Head of caudate nucleus (tissue), 42 donors: ENCODE results near the gene LDLRAD3.

Source experiments
- DNase-seq, 42 donors: peaks; one replicate each; pipeline versions ENCODE4 v3.0.0 to v3.0.0-alpha.2; 2020 to 2021; ENCODE audit warnings: mixed read lengths in 7 of 42
- intact Hi-C: fragments of 100-400 bp; cut with DNase I; formaldehyde crosslinking; loops from one replicate; pipeline ENCODE4 v1.15.0; 2022

Gene LDLRAD3

GRCh38 chr11:36077886-36078685 lies 134.2 kb downstream of the LDLRAD3 start:
- intact Hi-C loops, result no loop called here
- DNase-seq, result peak in 1 of 42 donors; percentile 27

GRCh38 chr11:36078686-36079055 lies 134.8 kb downstream of the LDLRAD3 start:
- peak in 1 of 42 donors; percentile 16 for DNase-seq
- intact Hi-C loops, result no loop called here

- peak in 1 of 42 donors; percentile 20 for DNase-seq
These were observed 136.2 kb downstream of the LDLRAD3 start for GRCh38 chr11:36079878-36080675.

GRCh38 chr11:36081274-36081945 lies 137.5 kb downstream of the LDLRAD3 start:
- DNase-seq, result peak in 1 of 42 donors; percentile 21
- intact Hi-C loops, result no loop called here

More at GRCh38 chr11:36079878-36080675, 136.2 kb downstream of the LDLRAD3 start:
- intact Hi-C loops, result no loop called here

GRCh38 chr11:36086366-36086765 lies 142.5 kb downstream of the LDLRAD3 start:
- peak in 1 of 42 donors; percentile 2 for DNase-seq
- intact Hi-C loops, result no loop called here

- intact Hi-C loops, result no loop called here
- DNase-seq, result peak in 5 of 42 donors; percentile 13 to 67 (median 38)
These were observed 144.6 kb downstream of the LDLRAD3 start for GRCh38 chr11:36088266-36088972.

GRCh38 chr11:36089920-36090319 lies 146.1 kb downstream of the LDLRAD3 start:
- intact Hi-C loops, result no loop called here
- DNase-seq, result no peak

GRCh38 chr11:36090356-36091109 lies 146.7 kb downstream of the LDLRAD3 start:
- intact Hi-C loops, result no loop called here
- no peak for DNase-seq

- intact Hi-C loops, result no loop called here
- DNase-seq, result no peak
These were observed 147.5 kb downstream of the LDLRAD3 start for GRCh38 chr11:36091256-36091811.

GRCh38 chr11:36092314-36093030 lies 148.6 kb downstream of the LDLRAD3 start:
- DNase-seq, result no peak
- intact Hi-C loops, result no loop called here

- intact Hi-C loops, result no loop called here
- no peak for DNase-seq
These were observed 149.7 kb downstream of the LDLRAD3 start for GRCh38 chr11:36093548-36093947.

GRCh38 chr11:36094164-36094563 lies 150.3 kb downstream of the LDLRAD3 start:
- intact Hi-C loops, result no loop called here

GRCh38 chr11:36095716-36096115 lies 151.9 kb downstream of the LDLRAD3 start:
- intact Hi-C loops, result no loop called here
- no peak for DNase-seq

More at GRCh38 chr11:36094164-36094563, 150.3 kb downstream of the LDLRAD3 start:
- DNase-seq, result no peak

GRCh38 chr11:36097219-36097650 lies 153.4 kb downstream of the LDLRAD3 start:
- intact Hi-C loops, result no loop called here
- DNase-seq, result no peak

- DNase-seq, result no peak
- intact Hi-C loops, result no loop called here
These were observed 154.2 kb downstream of the LDLRAD3 start for GRCh38 chr11:36098087-36098486.

- peak in 10 of 42 donors; percentile 11 to 71 (median 30) for DNase-seq
- intact Hi-C loops, result no loop called here
These were observed 155.1 kb downstream of the LDLRAD3 start for GRCh38 chr11:36098853-36099375.

- no peak for DNase-seq
These were observed 157.6 kb downstream of the LDLRAD3 start for GRCh38 chr11:36101466-36101865.

More at GRCh38 chr11:36101466-36101865, 157.6 kb downstream of the LDLRAD3 start:
- intact Hi-C loops, result no loop called here
